ENCODE data around the gene PACS2.
"Not testable (repeated sequence)": the region's sequence is repeated elsewhere in the genome, so short reads cannot be mapped to it uniquely, and the experiment has no call there.

Gene PACS2

GRCh38 chr14:105354541-105354940 lies 40.0 kb downstream of the PACS2 start:
- DNase-seq, result no peak

- DNase-seq, result no peak
Measured at GRCh38 chr14:105355049-105355575, 40.6 kb downstream of the PACS2 start.

- DNase-seq, result no peak
Measured at GRCh38 chr14:105355850-105356604, 41.5 kb downstream of the PACS2 start.

- DNase-seq, result no peak
Measured at GRCh38 chr14:105356927-105357326, 42.4 kb downstream of the PACS2 start.

- DNase-seq, result no peak
Measured at GRCh38 chr14:105357626-105358025, 43.1 kb downstream of the PACS2 start.

- DNase-seq, result no peak
Measured at GRCh38 chr14:105358140-105358846, 43.7 kb downstream of the PACS2 start.

- no peak for DNase-seq
Measured at GRCh38 chr14:105358943-105359342, 44.4 kb downstream of the PACS2 start.

GRCh38 chr14:105361412-105361811 lies 46.9 kb downstream of the PACS2 start:
- not testable (repeated sequence) for DNase-seq

- DNase-seq, result no peak
Measured at GRCh38 chr14:105363847-105364708, 49.5 kb downstream of the PACS2 start.

GRCh38 chr14:105365101-105365500 lies 50.6 kb downstream of the PACS2 start:
- DNase-seq, result no peak

GRCh38 chr14:105365681-105366080 lies 51.1 kb downstream of the PACS2 start:
- DNase-seq, result no peak

GRCh38 chr14:105366386-105367074 lies 52.0 kb downstream of the PACS2 start:
- DNase-seq, result no peak

GRCh38 chr14:105367116-105368031 lies 52.8 kb downstream of the PACS2 start:
- DNase-seq, result no peak

- no peak for DNase-seq
Measured at GRCh38 chr14:105368032-105368417, 53.5 kb downstream of the PACS2 start.

- DNase-seq, result no peak
Measured at GRCh38 chr14:105368426-105368825, 53.9 kb downstream of the PACS2 start.

- no peak for DNase-seq
Measured at GRCh38 chr14:105368910-105369652, 54.5 kb downstream of the PACS2 start.

GRCh38 chr14:105369653-105370040 lies 55.1 kb downstream of the PACS2 start:
- no peak for DNase-seq

- no peak for DNase-seq
Measured at GRCh38 chr14:105374389-105374788, 59.8 kb downstream of the PACS2 start.

GRCh38 chr14:105375635-105376057 lies 61.1 kb downstream of the PACS2 start:
- peak; percentile 86 for DNase-seq

Measured in inflammatory macrophage treated with lipopolysaccharide for 4 hours (primary cell).